CD4-positive, CD25-positive, alpha-beta regulatory T cell (primary cell): ENCODE results near the gene YY2. TPM values are rescaled to one million over a fixed set of nuclear protein-coding genes. Genes with fewer than 3 reads are reported as not detected.
"Not testable (repeated sequence)": the region's sequence is repeated elsewhere in the genome, so short reads cannot be mapped to it uniquely, and the experiment has no call there.

Experiments
- ATAC-seq, 2 donors: fragments of 150-1000 bp; cut with Tn5 transposase; one replicate each; pipeline ENCODE4 v1.10.0; 2021; ENCODE audit warnings: low read depth in 2 of 2, moderate number of reproducible peaks in 2 of 2, moderate library complexity in 1 of 2
- DNase-seq, 3 donors: peaks; one replicate each; pipeline versions ENCODE4 v3.0.0 to v3.0.0-alpha.2; 2012 to 2022; ENCODE audit warnings: mixed read lengths in 1 of 3
- H3K27ac ChIP-seq: one replicate; pipeline ENCODE4 v1.7.0; 2013; ENCODE audit warnings: mild to moderate bottlenecking, low read length; ENCODE audit not compliant: insufficient read depth, poor library complexity, severe bottlenecking
- H3K27me3 ChIP-seq: one replicate; pipeline ENCODE4 v1.7.0; 2013; ENCODE audit warnings: low read length; ENCODE audit not compliant: control insufficient read depth, insufficient read depth
- H3K36me3 ChIP-seq: one replicate; pipeline ENCODE4 v1.7.0; 2013; ENCODE audit warnings: mild to moderate bottlenecking, low read length, moderate library complexity; ENCODE audit not compliant: control insufficient read depth, insufficient read depth
- H3K4me1 ChIP-seq: 2 replicates; pipeline ENCODE4 v1.7.0; 2013; ENCODE audit warnings: mild to moderate bottlenecking, low read length; ENCODE audit not compliant: insufficient read depth, control insufficient read depth, poor library complexity, severe bottlenecking
- H3K4me3 ChIP-seq: one replicate; pipeline ENCODE4 v1.7.0; 2013; ENCODE audit warnings: low read depth, mild to moderate bottlenecking, low read length, moderate library complexity
- H3K9me3 ChIP-seq, 2 experiments: 1 replicate in 1 of 2; 2 replicates in 1 of 2; pipeline ENCODE4 v1.7.0; 2013; ENCODE audit warnings: low read length in 2 of 2, mild to moderate bottlenecking in 1 of 2, moderate library complexity in 1 of 2; ENCODE audit not compliant: control insufficient read depth in 2 of 2
- H3K27ac Mint-ChIP-seq, 3 donors: one replicate each; pipeline ENCODE4 v1.8.0; 2020 to 2022; ENCODE audit warnings: mild to moderate bottlenecking in 3 of 3, mixed read lengths in 3 of 3, moderate library complexity in 2 of 3
- H3K27me3 Mint-ChIP-seq: one replicate; pipeline ENCODE4 v1.8.0; 2022; ENCODE audit warnings: mild to moderate bottlenecking, mixed read lengths
- H3K36me3 Mint-ChIP-seq: one replicate; pipeline ENCODE4 v1.8.0; 2020; ENCODE audit warnings: mixed read lengths
- H3K4me1 Mint-ChIP-seq, 4 donors: one replicate each; pipeline ENCODE4 v1.8.0; 2020 to 2022; ENCODE audit warnings: mixed read lengths in 4 of 4, mild to moderate bottlenecking in 1 of 4
- H3K4me3 Mint-ChIP-seq, 4 donors: one replicate each; pipeline ENCODE4 v1.8.0; 2020 to 2022; ENCODE audit warnings: mild to moderate bottlenecking in 4 of 4, mixed read lengths in 4 of 4, moderate library complexity in 3 of 4
- H3K9me3 Mint-ChIP-seq, 7 donors: one replicate each; pipeline ENCODE4 v1.8.0; 2020 to 2022; ENCODE audit warnings: mixed read lengths in 7 of 7, mild to moderate bottlenecking in 3 of 7, moderate library complexity in 2 of 7
- polyA plus RNA-seq, 4 donors: library from polyadenylated mRNA; unstranded; fragments of 300-500 nt; fragmentation: Illumina TruSeq; gene quantifications; one replicate each; pipeline ENCODE4 v1.2.3, GENCODE V29; 2021
- total RNA-seq: library from RNA; stranded (reverse); gene quantifications from one replicate; pipeline ENCODE4 v1.2.3, GENCODE V29; 2022

YY2 gene
- total RNA-seq = 0.67 TPM
- polyA plus RNA-seq = under 1 TPM; 0.49 to 0.81 (median 0.57) TPM

- ATAC-seq (no peak), DNase-seq (no peak)
- no peak within 1 kb of the TSS for H3K4me3 Mint-ChIP-seq
- peaks cover 11% of the 10 kb centered on the region for H3K36me3 ChIP-seq
- no peak within 1 kb of the TSS for H3K27ac Mint-ChIP-seq
- no peak within 1 kb of the TSS for H3K4me3 ChIP-seq
- H3K27ac ChIP-seq = no peak within 1 kb of the TSS
- H3K36me3 Mint-ChIP-seq = peaks cover 16% of the 10 kb centered on the region
- H3K4me1 ChIP-seq = no peaks in the 10 kb centered on the region
- H3K27me3 Mint-ChIP-seq = no peaks in the 10 kb centered on the region
- H3K9me3 Mint-ChIP-seq = no peaks in the 10 kb centered on the region
- peaks cover 0 to 3% (median 0%) of the 10 kb centered on the region in 4 donors for H3K4me1 Mint-ChIP-seq
- H3K9me3 ChIP-seq = no peaks in the 10 kb centered on the region
- H3K27me3 ChIP-seq = no peaks in the 10 kb centered on the region
Observed at GRCh38 chrX:21855937-21856415, at the start of gene YY2. TSS of gene YY2 (plus strand) at chrX:21855987. CDS start at chrX:21856485, 498 bp downstream.

- Mint-ChIP-seq H3K27ac (no peak overlapping the region), H3K27me3 (peaks cover 5% of the 10 kb centered on the region), H3K4me3 (no peak overlapping the region), H3K9me3 (no peaks in the 10 kb centered on the region), H3K4me1 (no peaks in the 10 kb centered on the region), H3K36me3 (no peaks in the 10 kb centered on the region)
- no peaks in the 10 kb centered on the region for H3K9me3 ChIP-seq
- H3K4me1 ChIP-seq = no peaks in the 10 kb centered on the region
- DNase-seq (no peak), ATAC-seq (no peak)
- H3K27me3 ChIP-seq = peaks cover 2% of the 10 kb centered on the region
- no peak overlapping the region for H3K27ac ChIP-seq
- H3K4me3 ChIP-seq = no peak overlapping the region
- H3K36me3 ChIP-seq = no peaks in the 10 kb centered on the region
Observed at GRCh38 chrX:21806691-21807090, 49.1 kb upstream of the YY2 start.

GRCh38 chrX:21811832-21812231 lies 44.0 kb upstream of the YY2 start:
- peaks cover 0 to 2% (median 0%) of the 10 kb centered on the region in 7 donors for H3K9me3 Mint-ChIP-seq
- no peaks in the 10 kb centered on the region for H3K36me3 Mint-ChIP-seq
- Histone ChIP-seq H3K4me3 (no peak overlapping the region), H3K27me3 (peaks cover 2% of the 10 kb centered on the region), H3K36me3 (no peaks in the 10 kb centered on the region), H3K27ac (no peak overlapping the region), H3K9me3 (no peaks in the 10 kb centered on the region), H3K4me1 (no peaks in the 10 kb centered on the region)
- ATAC-seq = no peak
- no peak for DNase-seq
- H3K4me1 Mint-ChIP-seq = no peaks in the 10 kb centered on the region
- H3K4me3 Mint-ChIP-seq = no peak overlapping the region
- peaks cover 5% of the 10 kb centered on the region for H3K27me3 Mint-ChIP-seq
- H3K27ac Mint-ChIP-seq = no peak overlapping the region

- Mint-ChIP-seq H3K9me3 (peaks cover 0 to 2% (median 0%) of the 10 kb centered on the region in 7 donors), H3K4me1 (no peaks in the 10 kb centered on the region), H3K4me3 (no peak overlapping the region), H3K27me3 (no peaks in the 10 kb centered on the region), H3K27ac (no peak overlapping the region), H3K36me3 (no peaks in the 10 kb centered on the region)
- DNase-seq (no peak), ATAC-seq (no peak)
- H3K4me3 ChIP-seq = no peak overlapping the region
- H3K27me3 ChIP-seq = peaks cover 2% of the 10 kb centered on the region
- H3K4me1 ChIP-seq = no peaks in the 10 kb centered on the region
- no peaks in the 10 kb centered on the region for H3K9me3 ChIP-seq
- H3K36me3 ChIP-seq = no peaks in the 10 kb centered on the region
- H3K27ac ChIP-seq = no peak overlapping the region
Observed at GRCh38 chrX:21812628-21813027, 43.2 kb upstream of the YY2 start.

- Mint-ChIP-seq H3K27me3 (no peaks in the 10 kb centered on the region), H3K4me1 (no peaks in the 10 kb centered on the region), H3K9me3 (peaks cover 0 to 5% (median 0%) of the 10 kb centered on the region in 7 donors), H3K27ac (peak overlapping the region in 1 of 3 donors; percentile 38), H3K4me3 (no peak overlapping the region), H3K36me3 (no peaks in the 10 kb centered on the region)
- ATAC-seq (no peak), DNase-seq (no peak)
- Histone ChIP-seq H3K27ac (no peak overlapping the region), H3K9me3 (no peaks in the 10 kb centered on the region), H3K4me1 (no peaks in the 10 kb centered on the region), H3K36me3 (no peaks in the 10 kb centered on the region), H3K27me3 (peaks cover 2% of the 10 kb centered on the region), H3K4me3 (no peak overlapping the region)
Observed at GRCh38 chrX:21813612-21814368, 42.0 kb upstream of the YY2 start.

GRCh38 chrX:21816136-21816535 lies 39.7 kb upstream of the YY2 start:
- Mint-ChIP-seq H3K4me1 (no peaks in the 10 kb centered on the region), H3K27me3 (no peaks in the 10 kb centered on the region), H3K36me3 (no peaks in the 10 kb centered on the region), H3K9me3 (peaks cover 0 to 5% (median 0%) of the 10 kb centered on the region in 7 donors), H3K27ac (no peak overlapping the region), H3K4me3 (no peak overlapping the region)
- H3K36me3 ChIP-seq = no peaks in the 10 kb centered on the region
- no peak overlapping the region for H3K4me3 ChIP-seq
- no peaks in the 10 kb centered on the region for H3K27me3 ChIP-seq
- DNase-seq (no peak), ATAC-seq (no peak)
- H3K4me1 ChIP-seq = no peaks in the 10 kb centered on the region
- no peak overlapping the region for H3K27ac ChIP-seq
- no peaks in the 10 kb centered on the region for H3K9me3 ChIP-seq

- H3K4me3 ChIP-seq, H3K27ac ChIP-seq, H3K27ac Mint-ChIP-seq, H3K4me3 Mint-ChIP-seq, H3K9me3 ChIP-seq, H3K4me1 ChIP-seq, H3K36me3 Mint-ChIP-seq, ATAC-seq, H3K27me3 ChIP-seq, H3K27me3 Mint-ChIP-seq, H3K36me3 ChIP-seq, H3K9me3 Mint-ChIP-seq, DNase-seq, H3K4me1 Mint-ChIP-seq: not testable (repeated sequence)
Observed at GRCh38 chrX:21820170-21820569, 35.6 kb upstream of the YY2 start.

- DNase-seq (no peak), ATAC-seq (no peak)
- H3K27ac ChIP-seq = no peak overlapping the region
- H3K27me3 ChIP-seq = no peaks in the 10 kb centered on the region
- H3K9me3 Mint-ChIP-seq = peaks cover 0 to 5% (median 0%) of the 10 kb centered on the region in 7 donors
- no peaks in the 10 kb centered on the region for H3K36me3 ChIP-seq
- no peak overlapping the region for H3K27ac Mint-ChIP-seq
- H3K27me3 Mint-ChIP-seq = peaks cover 7% of the 10 kb centered on the region
- no peak overlapping the region for H3K4me3 ChIP-seq
- no peaks in the 10 kb centered on the region for H3K9me3 ChIP-seq
- no peaks in the 10 kb centered on the region for H3K4me1 ChIP-seq
- no peaks in the 10 kb centered on the region for H3K4me1 Mint-ChIP-seq
- H3K36me3 Mint-ChIP-seq = no peaks in the 10 kb centered on the region
- H3K4me3 Mint-ChIP-seq = no peak overlapping the region
Observed at GRCh38 chrX:21821875-21822274, 33.9 kb upstream of the YY2 start.
